HG03045 (cell line): ENCODE measurements around the gene BTBD9.
"Not testable (repeated sequence)": the region's sequence is repeated elsewhere in the genome, so short reads cannot be mapped to it uniquely, and the experiment has no call there.

ENCODE experiments used
- ATAC-seq: cut with Tn5 transposase; IDR thresholded peaks from one replicate; pipeline ENCODE4 v1.9.1; 2021; ENCODE audit warnings: mild to moderate bottlenecking, moderate library complexity; ENCODE audit not compliant: unreplicated experiment

BTBD9 gene

GRCh38 chr6:38650207-38650752, 10.6 kb upstream of the BTBD9 start:
- no peak for ATAC-seq

GRCh38 chr6:38649744-38650143, 10.0 kb upstream of the BTBD9 start:
- ATAC-seq = no peak

- ATAC-seq = no peak
Measured at GRCh38 chr6:38648629-38649028, 8.9 kb upstream of the BTBD9 start.

- ATAC-seq = no peak
Measured at GRCh38 chr6:38646166-38646878, 6.6 kb upstream of the BTBD9 start.

- no peak for ATAC-seq
Measured at GRCh38 chr6:38644951-38645350, 5.2 kb upstream of the BTBD9 start.

- ATAC-seq = no peak
Measured at GRCh38 chr6:38640216-38640909, 634 bp upstream of the BTBD9 start.

- peak; percentile 35 for ATAC-seq
Measured at GRCh38 chr6:38638941-38639497, 710 bp downstream of the BTBD9 start.

- ATAC-seq = no peak
Measured at GRCh38 chr6:38637756-38638155, 2.0 kb downstream of the BTBD9 start.

GRCh38 chr6:38636027-38636426, 3.7 kb downstream of the BTBD9 start:
- no peak for ATAC-seq

- ATAC-seq = no peak
Measured at GRCh38 chr6:38634518-38634917, 5.2 kb downstream of the BTBD9 start.

GRCh38 chr6:38632490-38632889, 7.2 kb downstream of the BTBD9 start:
- no peak for ATAC-seq

- ATAC-seq = no peak
Measured at GRCh38 chr6:38631186-38631783, 8.4 kb downstream of the BTBD9 start.

- ATAC-seq = no peak
Measured at GRCh38 chr6:38625217-38625616, 14.5 kb downstream of the BTBD9 start.

GRCh38 chr6:38619342-38619741, 20.4 kb downstream of the BTBD9 start:
- ATAC-seq = not testable (repeated sequence)

- not testable (repeated sequence) for ATAC-seq
Measured at GRCh38 chr6:38618301-38618700, 21.4 kb downstream of the BTBD9 start.

- ATAC-seq = no peak
Measured at GRCh38 chr6:38617856-38618255, 21.9 kb downstream of the BTBD9 start.

- no peak for ATAC-seq
Measured at GRCh38 chr6:38612143-38612965, 27.4 kb downstream of the BTBD9 start.

GRCh38 chr6:38610050-38610625, 29.6 kb downstream of the BTBD9 start:
- ATAC-seq = no peak

- ATAC-seq = no peak
Measured at GRCh38 chr6:38604700-38605099, 35.0 kb downstream of the BTBD9 start.

- ATAC-seq = no peak
Measured at GRCh38 chr6:38603966-38604365, 35.8 kb downstream of the BTBD9 start.
